ENCODE data around the gene IKBKE.

DNA sequence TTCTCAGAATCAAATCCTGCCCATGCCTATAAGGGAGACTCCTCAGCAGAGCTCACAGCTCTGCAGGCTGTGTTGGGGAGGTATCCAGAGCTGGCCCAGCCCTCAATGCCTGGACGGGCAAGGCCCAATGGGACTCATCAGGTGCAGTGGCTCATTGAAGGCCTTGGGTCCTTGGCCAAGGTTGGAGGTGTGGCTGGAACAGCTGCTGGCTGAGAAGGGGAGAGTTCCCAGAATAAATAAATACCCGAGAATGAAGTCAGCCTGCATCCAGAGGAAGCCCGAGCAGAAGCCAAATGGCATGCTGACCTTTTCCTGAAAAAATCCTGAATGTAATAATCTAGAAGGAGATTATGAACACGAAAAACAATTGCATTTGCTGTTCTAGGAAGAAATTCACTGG, 25.2 kb upstream of the IKBKE start:
- TF ChIP-seq, protein P1, sequence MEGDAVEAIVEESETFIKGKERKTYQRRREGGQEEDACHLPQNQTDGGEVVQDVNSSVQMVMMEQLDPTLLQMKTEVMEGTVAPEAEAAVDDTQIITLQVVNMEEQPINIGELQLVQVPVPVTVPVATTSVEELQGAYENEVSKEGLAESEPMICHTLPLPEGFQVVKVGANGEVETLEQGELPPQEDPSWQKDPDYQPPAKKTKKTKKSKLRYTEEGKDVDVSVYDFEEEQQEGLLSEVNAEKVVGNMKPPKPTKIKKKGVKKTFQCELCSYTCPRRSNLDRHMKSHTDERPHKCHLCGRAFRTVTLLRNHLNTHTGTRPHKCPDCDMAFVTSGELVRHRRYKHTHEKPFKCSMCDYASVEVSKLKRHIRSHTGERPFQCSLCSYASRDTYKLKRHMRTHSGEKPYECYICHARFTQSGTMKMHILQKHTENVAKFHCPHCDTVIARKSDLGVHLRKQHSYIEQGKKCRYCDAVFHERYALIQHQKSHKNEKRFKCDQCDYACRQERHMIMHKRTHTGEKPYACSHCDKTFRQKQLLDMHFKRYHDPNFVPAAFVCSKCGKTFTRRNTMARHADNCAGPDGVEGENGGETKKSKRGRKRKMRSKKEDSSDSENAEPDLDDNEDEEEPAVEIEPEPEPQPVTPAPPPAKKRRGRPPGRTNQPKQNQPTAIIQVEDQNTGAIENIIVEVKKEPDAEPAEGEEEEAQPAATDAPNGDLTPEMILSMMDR (IDR thresholded peaks at IDR 0.05; ENCODE audit: low read depth, low read length, poor library complexity, severe bottlenecking) = no peak
- no peak for TF ChIP-seq EZH2phosphoT487 (IDR thresholded peaks at IDR 0.05; ENCODE audit: borderline replicate concordance, low read length)

Data from DOHH2 (cell line).